T47D (cell line): Measurements from ENCODE around the gene SMG7.

ENCODE experiments used
- DNase-seq, 2 experiments: peaks; one replicate each; pipeline versions ENCODE4 v3.0.0 to v3.0.0-alpha.2; 2011 to 2012; ENCODE audit warnings: low read depth in 1 of 2, low spot score in 1 of 2
- JUND ChIP-seq: IDR thresholded peaks from 2 replicates; pipeline ENCODE4 v1.6.1; 2012; ENCODE audit warnings: low read depth
- in situ Hi-C: cut with HindIII; loops from 2 replicates; pipeline ENCODE4 v1.10.0; 2016; ENCODE audit warnings: low sequenced_read_pairs, low pct_unique_long_range_greater_than_20kb

The SMG7 gene

DNA sequence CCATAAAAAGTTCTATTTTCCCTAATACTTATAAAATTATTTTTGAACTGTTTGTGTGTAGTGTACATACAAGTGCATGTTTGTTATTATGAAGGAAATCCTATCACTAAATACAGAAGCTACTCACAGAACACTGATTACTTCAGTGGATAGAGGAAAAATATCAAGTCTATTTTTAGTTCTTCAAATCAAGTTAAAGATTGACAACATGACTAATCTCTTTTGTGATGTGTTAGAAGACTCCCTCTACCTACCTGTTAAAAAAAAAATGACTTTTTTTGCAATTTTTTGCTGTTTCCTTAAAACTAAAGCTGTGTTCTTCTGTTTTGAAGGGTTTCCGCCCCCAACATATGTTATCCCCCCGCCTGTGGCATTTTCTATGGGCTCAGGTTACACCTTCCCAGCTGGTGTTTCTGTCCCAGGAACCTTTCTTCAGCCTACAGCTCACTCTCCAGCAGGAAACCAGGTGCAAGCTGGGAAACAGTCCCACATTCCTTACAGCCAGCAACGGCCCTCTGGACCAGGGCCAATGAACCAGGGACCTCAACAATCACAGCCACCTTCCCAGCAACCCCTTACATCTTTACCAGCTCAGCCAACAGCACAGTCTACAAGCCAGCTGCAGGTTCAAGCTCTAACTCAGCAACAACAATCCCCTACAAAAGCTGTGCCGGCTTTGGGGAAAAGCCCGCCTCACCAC, 72.4 kb downstream of the SMG7 start:
- no peak for TF ChIP-seq JUND
- in situ Hi-C loops = no loop called here
- DNase-seq = no peak

DNA sequence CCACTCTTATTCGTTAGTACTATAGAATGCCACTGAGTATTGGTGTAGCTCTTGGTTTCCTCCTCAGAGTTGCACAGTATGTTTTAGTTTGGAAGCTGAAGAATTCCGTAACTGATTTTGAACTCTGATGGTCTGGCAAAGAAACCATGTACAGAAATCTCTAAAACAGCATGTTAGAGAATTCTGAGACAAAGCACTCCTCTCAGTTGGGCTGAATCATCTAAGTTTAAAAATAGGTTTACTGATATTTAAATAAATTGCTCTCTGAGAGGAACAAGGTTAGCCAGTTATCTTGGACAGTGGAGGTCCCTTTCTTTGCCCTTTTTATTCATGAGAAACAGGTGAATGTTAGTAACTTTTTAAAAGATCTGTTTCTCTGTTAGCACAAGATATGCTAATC, 74.1 kb downstream of the SMG7 start:
- TF ChIP-seq JUND = no peak
- no peak for DNase-seq
- in situ Hi-C loops = no loop called here

DNA sequence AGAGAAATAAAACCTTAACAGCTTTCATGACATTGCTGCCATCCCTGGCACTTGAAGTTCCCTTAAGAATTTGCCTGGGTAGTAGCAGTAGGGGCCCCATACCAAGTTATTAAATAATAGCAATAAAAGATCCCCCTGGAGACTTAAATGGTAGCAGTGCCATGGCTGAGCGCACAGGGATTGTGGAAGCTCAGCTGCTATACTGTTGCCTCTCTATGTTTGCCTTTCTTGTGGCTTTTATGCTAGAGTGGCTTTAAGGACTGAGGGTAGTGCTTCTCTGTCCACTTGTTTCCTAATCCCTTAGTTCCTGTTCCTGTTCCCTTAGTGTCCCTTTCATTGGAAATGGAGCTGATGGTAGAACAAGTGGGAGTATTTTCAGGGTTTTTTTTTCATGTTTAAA, 75.8 kb downstream of the SMG7 start:
- no peak for DNase-seq
- in situ Hi-C loops = no loop called here
- no peak for TF ChIP-seq JUND

DNA sequence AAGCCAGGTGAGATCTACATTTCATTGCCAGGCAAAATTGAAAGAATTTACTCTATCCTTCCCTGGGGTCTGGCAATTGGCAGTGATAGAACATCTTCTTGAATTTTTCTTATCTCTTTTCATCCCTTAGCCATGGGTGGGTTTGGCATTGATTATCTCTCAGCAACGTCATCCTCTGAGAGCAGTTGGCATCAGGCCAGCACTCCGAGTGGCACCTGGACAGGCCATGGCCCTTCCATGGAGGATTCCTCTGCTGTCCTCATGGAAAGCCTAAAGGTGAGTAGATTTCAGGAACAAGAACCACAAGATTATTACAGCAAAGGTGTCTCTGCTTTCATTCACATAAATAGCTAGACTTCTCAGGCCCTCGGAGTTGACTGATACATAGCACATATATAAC, 78.6 kb downstream of the SMG7 start:
- DNase-seq = no peak
- in situ Hi-C loops = no loop called here
- no peak for TF ChIP-seq JUND

DNA sequence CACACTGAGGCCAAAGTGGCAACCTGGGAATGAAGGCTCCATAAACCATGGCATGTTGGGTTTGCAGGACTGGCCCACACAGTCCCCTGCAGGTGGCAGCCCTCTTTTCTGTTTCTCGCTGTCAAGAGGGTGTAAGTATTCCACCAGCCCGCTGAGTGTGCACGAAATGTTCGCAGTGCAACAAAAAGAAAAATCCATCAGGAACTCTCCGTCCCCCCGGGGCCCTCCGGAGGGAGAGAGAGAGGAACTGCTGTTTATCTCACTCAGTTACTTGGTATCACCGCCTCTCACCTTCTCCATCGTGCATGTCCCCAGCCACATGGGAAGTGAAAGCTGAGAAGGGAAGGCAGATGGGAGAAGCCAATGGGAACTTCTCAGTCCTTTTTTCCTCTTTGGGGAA, 79.6 kb downstream of the SMG7 start:
- DNase-seq = no peak
- TF ChIP-seq JUND = no peak
- in situ Hi-C loops = no loop called here

DNA sequence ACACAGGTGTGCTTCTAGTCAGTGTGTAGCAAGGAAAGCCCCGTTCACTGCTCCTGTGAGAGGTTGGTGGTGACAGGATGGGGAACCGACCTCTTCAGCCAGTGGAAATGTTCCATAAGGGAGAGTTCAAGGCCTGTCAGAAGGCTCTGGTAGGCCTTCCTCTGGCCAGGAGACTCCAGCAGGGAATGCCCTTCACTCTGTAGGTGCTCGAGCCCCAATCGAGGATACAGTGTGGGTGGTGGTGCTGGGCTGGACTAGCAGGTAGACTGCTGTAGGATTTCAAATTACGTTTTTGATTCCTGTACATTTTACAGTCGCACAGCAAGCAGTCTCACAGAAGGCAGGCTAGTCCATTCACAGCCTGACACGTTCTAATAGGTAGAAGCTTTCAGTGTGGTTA, 80.1 kb downstream of the SMG7 start:
- in situ Hi-C loops = no loop called here
- no peak for DNase-seq
- TF ChIP-seq JUND = no peak

DNA sequence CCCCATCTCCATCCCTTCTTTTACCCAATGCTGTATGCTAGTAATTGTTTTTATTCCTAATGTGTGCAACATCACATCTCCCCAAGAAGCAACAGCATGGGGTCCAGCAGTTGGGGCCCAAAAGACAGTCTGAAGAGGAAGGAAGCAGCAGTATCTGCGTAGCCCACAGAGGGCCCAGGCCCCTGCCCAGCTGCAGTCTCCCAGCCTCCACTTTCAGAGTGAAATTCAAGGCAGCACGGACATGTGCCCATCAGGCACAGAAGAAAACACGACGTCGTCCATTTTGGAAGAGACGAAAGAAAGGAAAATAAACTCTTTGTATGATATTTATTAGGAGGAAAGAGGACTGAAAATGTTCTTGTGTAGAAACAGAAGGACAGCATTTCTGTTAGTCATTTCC, 80.6 kb downstream of the SMG7 start:
- in situ Hi-C loops = no loop called here
- no peak for DNase-seq
- no peak for TF ChIP-seq JUND

DNA sequence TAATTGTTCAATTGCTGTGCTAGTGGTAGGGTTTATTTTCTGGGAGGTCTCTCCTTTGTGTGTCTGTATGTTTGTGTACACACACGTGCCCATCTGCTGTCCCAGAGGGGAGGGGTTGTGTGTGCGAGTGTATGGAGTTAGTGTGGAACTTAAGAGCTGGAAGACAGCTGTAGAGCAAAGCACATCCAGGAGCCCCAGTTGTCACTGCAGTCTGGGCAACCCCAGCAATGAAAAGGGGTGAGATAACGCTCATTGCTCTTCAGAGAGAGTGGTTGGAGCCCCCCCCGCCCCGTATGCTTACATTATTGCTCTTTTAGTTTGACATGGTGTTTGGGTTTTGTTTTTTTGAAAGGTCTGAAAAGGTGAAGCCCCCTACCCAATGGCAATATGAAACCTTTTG, 81.0 kb downstream of the SMG7 start:
- in situ Hi-C loops = no loop called here
- DNase-seq = no peak
- TF ChIP-seq JUND = no peak

DNA sequence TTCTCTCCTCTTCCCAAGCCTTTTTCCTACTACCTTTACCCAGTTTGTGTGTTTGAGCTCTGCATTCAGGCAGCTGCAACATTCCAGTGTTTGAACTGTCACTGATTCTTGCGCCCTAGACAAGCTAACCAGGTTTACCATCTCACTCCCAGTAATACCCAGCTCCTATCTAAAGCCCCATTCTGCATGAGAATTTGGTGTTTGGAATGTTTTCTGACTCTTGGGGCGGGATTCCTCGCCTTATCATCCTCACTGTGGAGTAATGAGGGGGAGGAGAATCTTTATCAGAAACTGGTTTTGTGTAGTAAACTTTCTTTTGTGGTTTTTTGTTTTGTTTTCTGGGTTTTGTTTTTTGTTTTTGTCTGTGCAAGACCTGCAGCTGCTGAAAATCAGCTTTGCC, 81.5 kb downstream of the SMG7 start:
- no peak for TF ChIP-seq JUND
- in situ Hi-C loops = no loop called here
- no peak for DNase-seq

DNA sequence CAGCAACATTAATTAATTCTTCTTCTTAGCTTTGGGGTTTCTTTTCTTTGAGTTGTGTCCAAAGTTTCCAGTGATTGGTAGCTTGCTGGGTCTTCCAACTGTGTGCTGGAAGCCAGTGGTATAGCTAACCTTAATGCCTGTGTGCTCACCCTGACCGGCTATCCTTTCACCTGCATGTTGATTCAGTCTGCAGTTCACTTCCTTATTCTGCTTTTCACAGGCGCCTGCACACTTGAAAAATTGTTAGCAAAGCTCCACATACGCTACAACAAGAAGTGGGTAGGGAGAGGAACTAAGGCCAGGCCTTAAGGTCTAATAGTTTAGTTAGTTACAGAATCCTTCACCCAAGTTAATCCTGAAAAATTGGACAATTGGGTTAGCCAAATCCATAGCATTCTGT, 82.3 kb downstream of the SMG7 start:
- TF ChIP-seq JUND = no peak
- in situ Hi-C loops = no loop called here
- DNase-seq = no peak

DNA sequence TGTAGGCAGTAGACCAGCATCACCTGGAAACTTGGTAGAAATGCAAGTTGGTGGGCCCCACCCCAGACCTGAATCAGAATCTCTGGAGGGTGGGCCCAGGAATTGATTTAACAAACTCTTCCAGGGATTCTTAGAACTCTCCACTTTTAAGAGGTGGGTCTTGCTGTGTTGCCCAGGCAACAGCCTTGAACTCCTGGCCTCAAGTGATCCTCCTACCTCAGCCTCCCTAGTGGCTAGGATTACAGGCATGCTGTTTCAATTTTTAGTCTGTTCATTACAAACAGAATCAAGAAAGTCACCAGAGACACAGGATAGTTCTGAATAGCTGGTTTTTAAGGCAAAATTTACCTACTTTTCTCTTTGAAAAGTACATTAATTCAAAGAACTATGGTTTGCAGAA, 86.8 kb downstream of the SMG7 start:
- in situ Hi-C loops = no loop called here
- TF ChIP-seq JUND = no peak

DNA sequence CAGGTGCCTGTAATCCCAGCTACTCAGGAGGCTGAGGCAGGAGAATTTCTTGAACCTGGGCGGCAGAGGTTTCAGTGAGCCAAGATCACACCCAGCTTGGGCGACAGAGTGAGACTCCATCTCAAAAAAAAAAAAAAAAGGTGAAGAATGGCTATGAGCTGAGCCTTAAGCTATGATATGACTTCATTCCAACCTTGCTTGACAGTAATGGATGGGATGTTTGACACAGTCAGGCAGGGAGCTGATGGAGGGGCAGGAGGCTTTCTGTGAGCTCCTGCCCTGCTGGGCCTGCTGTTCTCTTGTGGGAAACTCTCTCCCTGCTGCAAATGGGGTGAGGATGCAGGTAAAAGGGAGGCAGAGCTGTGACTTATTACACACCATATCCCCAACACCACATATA, 90.4 kb downstream of the SMG7 start:
- TF ChIP-seq JUND = no peak
- no peak for DNase-seq
- in situ Hi-C loops = no loop called here

More for the DNA sequence above, 86.8 kb downstream of the SMG7 start:
- no peak for DNase-seq

DNA sequence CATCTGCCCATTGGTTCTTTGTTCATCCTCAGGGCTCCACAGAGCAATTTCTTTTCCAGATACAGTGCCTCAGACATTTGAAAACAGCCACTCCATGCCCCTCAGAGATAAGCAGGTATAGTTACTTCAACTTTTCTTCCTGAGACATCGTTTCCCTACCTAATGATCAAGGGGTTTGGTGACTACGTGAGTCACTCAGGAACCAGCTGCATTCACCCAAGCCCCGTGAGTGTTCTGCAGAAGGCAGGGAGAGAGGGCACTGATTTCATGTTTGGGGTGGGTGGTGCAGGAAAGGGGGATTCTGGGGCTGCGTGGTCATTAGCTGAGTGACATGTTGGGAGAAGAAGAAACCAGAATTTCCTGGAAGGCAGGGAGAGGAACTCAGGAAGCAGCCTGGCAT, 93.0 kb downstream of the SMG7 start:
- TF ChIP-seq JUND = no peak
- DNase-seq = no peak
- in situ Hi-C loops = no loop called here

DNA sequence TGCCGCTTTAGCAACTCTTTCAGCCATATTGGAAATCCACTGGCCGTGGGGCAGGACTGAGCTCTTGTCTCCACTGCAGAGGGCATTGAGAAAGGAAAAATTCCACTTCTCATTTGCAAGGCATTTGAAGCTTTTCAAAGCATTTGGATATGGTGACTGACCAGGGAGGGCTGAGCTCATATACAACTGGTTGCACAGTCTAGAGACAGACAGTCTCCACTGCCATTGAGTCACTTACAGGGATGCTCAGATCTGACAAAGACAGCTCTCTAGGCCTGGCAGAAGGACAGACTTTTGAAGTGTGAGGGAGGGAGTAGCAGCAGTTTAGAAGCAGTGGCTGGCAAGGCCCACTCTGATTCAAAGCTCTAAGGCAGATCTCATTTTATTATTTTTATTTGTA, 93.7 kb downstream of the SMG7 start:
- in situ Hi-C loops = no loop called here
- DNase-seq = no peak

More for the DNA sequence above, 93.7 kb downstream of the SMG7 start:
- TF ChIP-seq JUND = no peak
